Measurements from ENCODE around the gene GOPC.

DNA sequence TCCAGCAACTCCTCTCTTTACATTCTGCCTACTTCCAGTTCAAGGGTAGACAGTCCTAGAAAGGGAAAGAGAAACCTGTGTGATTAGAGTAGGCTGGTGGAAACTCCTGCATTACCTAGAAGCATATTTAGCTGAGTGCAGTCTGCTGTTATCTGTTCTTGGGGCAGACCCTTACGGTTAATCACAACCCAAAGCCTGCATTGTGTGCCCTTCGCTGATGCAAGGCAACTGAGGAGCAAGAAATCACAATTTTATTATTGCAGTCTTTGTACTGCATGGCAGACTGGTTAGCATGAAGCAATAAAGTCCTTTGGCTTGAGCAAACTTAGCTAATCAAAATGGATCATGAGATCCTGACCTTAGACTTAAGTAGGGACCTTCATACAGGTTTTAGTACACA lies 1.5 kb upstream of the GOPC start:
- TF ChIP-seq POLR2A (IDR thresholded peaks at IDR 0.05; ENCODE audit: low read depth, low read length), result no peak
- TF ChIP-seq, protein P1, sequence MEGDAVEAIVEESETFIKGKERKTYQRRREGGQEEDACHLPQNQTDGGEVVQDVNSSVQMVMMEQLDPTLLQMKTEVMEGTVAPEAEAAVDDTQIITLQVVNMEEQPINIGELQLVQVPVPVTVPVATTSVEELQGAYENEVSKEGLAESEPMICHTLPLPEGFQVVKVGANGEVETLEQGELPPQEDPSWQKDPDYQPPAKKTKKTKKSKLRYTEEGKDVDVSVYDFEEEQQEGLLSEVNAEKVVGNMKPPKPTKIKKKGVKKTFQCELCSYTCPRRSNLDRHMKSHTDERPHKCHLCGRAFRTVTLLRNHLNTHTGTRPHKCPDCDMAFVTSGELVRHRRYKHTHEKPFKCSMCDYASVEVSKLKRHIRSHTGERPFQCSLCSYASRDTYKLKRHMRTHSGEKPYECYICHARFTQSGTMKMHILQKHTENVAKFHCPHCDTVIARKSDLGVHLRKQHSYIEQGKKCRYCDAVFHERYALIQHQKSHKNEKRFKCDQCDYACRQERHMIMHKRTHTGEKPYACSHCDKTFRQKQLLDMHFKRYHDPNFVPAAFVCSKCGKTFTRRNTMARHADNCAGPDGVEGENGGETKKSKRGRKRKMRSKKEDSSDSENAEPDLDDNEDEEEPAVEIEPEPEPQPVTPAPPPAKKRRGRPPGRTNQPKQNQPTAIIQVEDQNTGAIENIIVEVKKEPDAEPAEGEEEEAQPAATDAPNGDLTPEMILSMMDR (IDR thresholded peaks at IDR 0.05; ENCODE audit: extremely low read depth in 1 of 2, insufficient read depth in 1 of 2, low read depth in 1 of 2, low read length in 2 of 2), result no peak
- TF ChIP-seq, protein P2, sequence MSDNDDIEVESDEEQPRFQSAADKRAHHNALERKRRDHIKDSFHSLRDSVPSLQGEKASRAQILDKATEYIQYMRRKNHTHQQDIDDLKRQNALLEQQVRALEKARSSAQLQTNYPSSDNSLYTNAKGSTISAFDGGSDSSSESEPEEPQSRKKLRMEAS (IDR thresholded peaks at IDR 0.05; ENCODE audit: insufficient read depth, insufficient read length), result no peak
- no peak for TF ChIP-seq EZH2 (IDR thresholded peaks at IDR 0.05; ENCODE audit: borderline replicate concordance, low read depth, low read length, severe bottlenecking)
- no peak for TF ChIP-seq POLR2AphosphoS5 (IDR thresholded peaks at IDR 0.05; ENCODE audit: insufficient read depth, low read depth, low read length)
- TF ChIP-seq MYC (IDR thresholded peaks at IDR 0.05; ENCODE audit: low read depth, low read length), result no peak
- no peak for TF ChIP-seq GATA2 (IDR thresholded peaks at IDR 0.05; ENCODE audit: insufficient read depth, insufficient read length, low read depth, low read length)
- no peak for TF ChIP-seq JUN (IDR thresholded peaks at IDR 0.05; ENCODE audit: borderline replicate concordance, insufficient read depth, insufficient read length, low read depth)
